K562 (cell line): ENCODE measurements around the gene FPGS. TPM values are rescaled to one million over a fixed set of nuclear protein-coding genes. Genes with fewer than 3 reads are reported as not detected.

Source experiments
- ATAC-seq: fragments of 200-7000 bp; cut with Tn5 transposase; 3 replicates; pipeline ENCODE4 v1.9.1; 2020; ENCODE audit warnings: moderate library complexity
- BruUV-seq: library from RNA; stranded (reverse); fragments of 400-500 nt; replicated peaks from 2 replicates; lab custom pipeline; 2021; lab: Mats Ljungman, UMichigan
- CTCF ChIA-PET: fragments of 300-600 bp; formaldehyde crosslinking; extraction: SDS; loops from one replicate; lab custom pipeline; 2021; ENCODE audit warnings: low intra/inter-chr PET ratio; lab: Yijun Ruan, JAX
- POLR2A ChIA-PET: fragments of 300-600, 350-650 bp; sonication (Branson Sonifier 250); formaldehyde crosslinking; extraction: SDS; loops from one replicate; lab custom pipeline; 2021; ENCODE audit warnings: antibody characterized with exemption, inconsistent platforms; lab: Yijun Ruan, JAX
- DNase-seq, 4 experiments: peaks; one replicate each; pipeline versions ENCODE4 v3.0.0 to v3.0.0-alpha.2; 2011 to 2018; ENCODE audit warnings: low spot score in 3 of 4, mixed read lengths in 3 of 4; ENCODE audit errors: extremely low read depth in 1 of 4
- FAIRE-seq: peaks from 2 replicates; lab custom pipeline; 2011; peaks lifted over from hg19 to GRCh38; lab: Jason Lieb, UNC
- H2AFZ ChIP-seq: 2 replicates; pipeline ENCODE4 v1.6.0; 2011; ENCODE audit warnings: low read depth, low read length, control low read depth, inconsistent platforms
- H3K27ac ChIP-seq: fragments of 200-600 bp; 3 replicates; pipeline ENCODE4 v1.8.0; 2011; ENCODE audit warnings: low read depth, mild to moderate bottlenecking, control low read depth, inconsistent platforms, low read length, moderate library complexity, mixed read lengths; ENCODE audit errors: extremely low read depth
- H3K27me3 ChIP-seq, 2 experiments: fragments of 300-600 bp in 1 of 2; 2 replicates in 1 of 2; 3 replicates in 1 of 2; pipeline versions ENCODE4 v1.6.0 to v1.8.0; 2011; ENCODE audit warnings: inconsistent platforms in 2 of 2, low read length in 2 of 2, mild to moderate bottlenecking in 1 of 2, mixed read lengths in 1 of 2, moderate library complexity in 1 of 2; ENCODE audit not compliant: control insufficient read depth in 2 of 2, insufficient read depth in 2 of 2
- H3K36me3 ChIP-seq: fragments of 300-600 bp; 3 replicates; pipeline ENCODE4 v1.8.0; 2011; ENCODE audit warnings: mild to moderate bottlenecking, low read length, inconsistent platforms; ENCODE audit not compliant: control insufficient read depth, insufficient read depth
- H3K4me1 ChIP-seq, 2 experiments: fragments of 200-600 bp in 1 of 2; replicated peaks in 1 of 2; 2 replicates in 1 of 2; 3 replicates in 1 of 2; pipeline versions ENCODE4 v1.5.1 to v1.8.0; 2011; ENCODE audit warnings: inconsistent platforms in 2 of 2, low read length in 2 of 2, mild to moderate bottlenecking in 1 of 2, mixed read lengths in 1 of 2, moderate library complexity in 1 of 2; ENCODE audit not compliant: control insufficient read depth in 2 of 2, insufficient read depth in 2 of 2
- H3K4me2 ChIP-seq: 2 replicates; pipeline ENCODE4 v1.6.1; 2011; ENCODE audit warnings: low read length, control low read depth, inconsistent platforms, mixed read lengths; ENCODE audit not compliant: insufficient read depth
- H3K4me3 ChIP-seq: fragments of 200-600 bp; sonication (generic), shearing (Covaris generic); 2 replicates; pipeline ENCODE4 v1.5.1; 2016; ENCODE audit warnings: control low read depth, inconsistent platforms
- H3K79me2 ChIP-seq: fragments of 200-600 bp; 3 replicates; pipeline ENCODE4 v1.8.0; 2011; ENCODE audit warnings: low read length, inconsistent platforms; ENCODE audit not compliant: control insufficient read depth, insufficient read depth
- H3K9ac ChIP-seq, 2 experiments: 2 replicates each; pipeline versions ENCODE4 v1.6.0 to v1.6.1; 2011; ENCODE audit warnings: low read depth in 2 of 2, low read length in 2 of 2, control low read depth in 1 of 2, inconsistent platforms in 1 of 2, mild to moderate bottlenecking in 1 of 2, mixed read lengths in 1 of 2; ENCODE audit not compliant: insufficient read depth in 1 of 2
- H3K9me1 ChIP-seq: one replicate; pipeline ENCODE4 v1.6.0; 2011; ENCODE audit warnings: inconsistent platforms, mild to moderate bottlenecking, low read length, moderate library complexity; ENCODE audit not compliant: control insufficient read depth, insufficient read depth
- H3K9me3 ChIP-seq: replicated peaks from 2 replicates; pipeline ENCODE4 v1.5.1; 2011; ENCODE audit warnings: low read depth, low read length, inconsistent platforms; ENCODE audit not compliant: control insufficient read depth, insufficient read depth
- H4K20me1 ChIP-seq: replicated peaks from 2 replicates; pipeline ENCODE4 v1.6.1; 2011; ENCODE audit warnings: low read length, inconsistent platforms, mixed read lengths; ENCODE audit not compliant: control insufficient read depth, insufficient read depth
- CTBP1 ChIP-seq: fragments of 450-650 bp; IDR thresholded peaks from 2 replicates; pipeline ENCODE4 v1.6.1; 2016; ENCODE audit warnings: borderline replicate concordance
- KDM5B ChIP-seq: fragments of 200-600 bp; sonication (generic); IDR thresholded peaks from 2 replicates; pipeline ENCODE4 v1.6.1; 2012; ENCODE audit warnings: low read depth, mild to moderate bottlenecking, moderate library complexity, low read length, control low read depth, inconsistent platforms; ENCODE audit not compliant: insufficient replicate concordance
- MCM5 ChIP-seq: fragments of 450-650 bp; IDR thresholded peaks from 2 replicates; pipeline ENCODE4 v1.6.1; 2016; ENCODE audit warnings: low read depth
- PHB2 ChIP-seq: fragments of 450-650 bp; IDR thresholded peaks from 2 replicates; pipeline ENCODE4 v1.6.1; 2017; ENCODE audit warnings: low read depth
- TCF7L2 ChIP-seq: fragments of 150-350 bp; IDR thresholded peaks from 2 replicates; pipeline ENCODE4 v1.6.1; 2016; ENCODE audit warnings: low read depth, mild to moderate bottlenecking, low read length, moderate library complexity
- ZNF146 ChIP-seq: IDR thresholded peaks from one replicate; pipeline ENCODE4 v1.6.1; 2018; ENCODE audit warnings: missing compliant biosample characterization; ENCODE audit not compliant: unreplicated experiment
- ZNF239 ChIP-seq: fragments of 250-450 bp; sonication (Bioruptor Pico); IDR thresholded peaks from 2 replicates; pipeline ENCODE4 v1.4.0; 2020; ENCODE audit warnings: mild to moderate bottlenecking
- WGBS: fragments of 100-300 bp; shearing (Covaris generic); methylation state at CpG from one replicate; pipeline ENCODE4 v1.1.6; 2016; ENCODE audit warnings: low coverage, mixed read lengths; ENCODE audit not compliant: insufficient coverage; ENCODE audit errors: missing lambda C conversion rate; 5-methylcytosine and 5-hydroxymethylcytosine counted together
- in situ Hi-C: fragments of 300-500 bp; cut with MboI; formaldehyde crosslinking; loops from 4 replicates; pipeline ENCODE4 v1.15.0; 2018; ENCODE audit warnings: inconsistent platforms, mixed read lengths
- intact Hi-C: fragments of 100-400 bp; cut with micrococcal nuclease; formaldehyde crosslinking; loops from 2 replicates; pipeline ENCODE4 v1.14.2; 2022
- polyA plus RNA-seq, 8 experiments: library from polyadenylated mRNA; depleted of rRNA in 4 of 8; stranded (reverse) in 5 of 8; unstranded in 3 of 8; fragments of >200 nt; fragmentation: Nextera tagmentation in 2 of 8; fragmentation: Illumina TruSeq in 1 of 8; extraction: Ambion mirVana in 2 of 8; extraction: Trizol in 1 of 8; gene quantifications; 2 replicates each; pipeline versions ENCODE4 v1.2.1 to v1.2.3, GENCODE V29; 2011 to 2014; ENCODE audit warnings: inconsistent platforms in 1 of 8, missing spikeins in 1 of 8
- total RNA-seq, 7 experiments: library from RNA; depleted of rRNA in 6 of 7; stranded (reverse); fragments of >200 nt in 6 of 7; fragmentation: Illumina TruSeq in 2 of 7; extraction: Trizol in 2 of 7; gene quantifications; 2 replicates each; pipeline versions ENCODE4 v1.2.1 to v1.2.3, GENCODE V29; 2011 to 2021; ENCODE audit warnings: low replicate concordance in 1 of 7
- TF ChIP-seq, protein P1 (sequence below): sonication (generic); formaldehyde crosslinking; IDR thresholded peaks from 2 replicates; pipeline ENCODE4 v1.8.0; 2022; ENCODE audit warnings: mild to moderate bottlenecking, missing genetic modification reagents
- TF ChIP-seq, protein P2 (sequence below), 2 experiments: fragments of 450-650 bp; formaldehyde crosslinking in 1 of 2; IDR thresholded peaks; 2 replicates each; pipeline versions ENCODE4 v1.4.0 to v1.6.1; 2014 to 2020; ENCODE audit warnings: mild to moderate bottlenecking in 2 of 2, borderline replicate concordance in 1 of 2, low read depth in 1 of 2

The FPGS gene
- total and polyA plus RNA-seq, 9 of the 15 experiments (the other 6 are each of a cell fraction or from before 2014, with no cell fraction given) = 0.84 to 86.4 (median 59.2) TPM

DNA sequence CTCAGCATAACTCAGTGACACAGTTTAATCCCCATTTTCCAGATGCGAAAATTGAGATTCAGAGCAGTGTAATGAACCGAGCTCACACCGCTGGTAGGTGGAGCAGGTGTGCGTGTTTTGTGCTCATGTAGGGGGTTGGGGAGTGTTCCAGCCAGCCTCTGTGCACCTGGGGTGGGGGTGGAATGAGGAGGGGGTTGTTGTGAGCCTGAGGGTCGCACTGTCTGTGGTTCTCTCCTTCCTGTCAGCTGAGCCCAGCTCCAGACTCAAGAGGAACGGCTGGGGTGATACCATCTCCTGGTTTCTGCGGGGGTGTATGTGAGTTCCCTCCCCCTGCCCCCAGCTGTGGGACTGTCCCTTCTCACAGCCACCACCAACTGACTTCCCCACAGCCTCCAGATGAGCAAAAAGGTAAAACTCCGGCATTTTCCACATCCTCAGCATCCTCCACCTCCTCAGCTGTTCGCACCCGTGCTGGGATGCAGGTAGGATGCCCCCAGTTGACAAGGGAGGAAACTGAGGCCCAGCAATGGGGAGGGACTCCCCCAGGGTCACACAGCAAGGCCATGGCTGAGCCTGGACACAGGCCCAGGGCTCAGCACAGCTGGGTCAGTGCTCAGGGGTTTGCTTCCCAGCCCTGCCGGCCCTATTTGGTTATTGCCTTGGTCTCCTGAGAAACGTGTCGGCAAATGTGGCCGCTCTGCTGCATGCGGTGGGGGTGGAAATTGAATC lies 26.3 kb upstream of the FPGS start (continued):
- TF ChIP-seq, protein P1, sequence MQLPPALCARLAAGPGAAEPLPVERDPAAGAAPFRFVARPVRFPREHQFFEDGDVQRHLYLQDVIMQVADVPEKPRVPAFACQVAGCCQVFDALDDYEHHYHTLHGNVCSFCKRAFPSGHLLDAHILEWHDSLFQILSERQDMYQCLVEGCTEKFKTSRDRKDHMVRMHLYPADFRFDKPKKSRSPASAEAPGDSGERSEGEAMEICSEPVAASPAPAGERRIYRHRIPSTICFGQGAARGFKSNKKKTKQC (CRISPR knock-in tag) = peak; percentile 59; the same call in 1 of the 2 replicates
- TF ChIP-seq CTBP1 (peak; percentile 46; the same call in 1 of the 2 replicates), TCF7L2 (peak; percentile 98)

DNA sequence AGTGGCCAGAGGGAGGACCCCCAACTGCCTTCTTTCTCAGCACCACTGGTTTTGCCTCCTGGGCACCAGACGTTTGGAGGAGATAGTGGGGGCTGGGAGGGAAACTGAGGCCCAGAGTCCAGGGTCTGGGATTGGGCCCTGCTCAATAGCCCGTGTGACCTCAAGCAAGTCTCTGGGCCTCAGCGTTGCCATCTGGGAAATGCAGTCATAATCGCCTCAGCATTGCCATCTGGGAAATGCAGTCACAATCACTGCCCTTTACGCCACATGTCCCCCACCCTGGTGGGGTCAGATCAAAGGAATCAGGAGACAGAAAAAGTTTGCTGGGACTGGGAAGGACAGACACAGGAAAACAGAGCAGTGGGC lies 25.8 kb upstream of the FPGS start:
- CTCF ChIA-PET = no interaction called here
- no peaks in the 10 kb centered on the region for H3K9me1 ChIP-seq
- H3K9ac ChIP-seq = peak overlapping the region in 1 of 2 experiments; percentile 86; a peak in 2 of 4 replicates
- DNase-seq = no peak
- peaks cover 25 to 41% of the 10 kb centered on the region in 2 experiments for H3K4me1 ChIP-seq
- H3K4me2 ChIP-seq = peak overlapping the region; percentile 54
- H3K27ac ChIP-seq = 0 out of 3 replicates have a peak overlapping the region, but pooled peaks have one; percentile 4
- intact Hi-C loops (no loop called here), in situ Hi-C loops (no loop called here)
- H4K20me1 ChIP-seq = no peaks in the 10 kb centered on the region
- BruUV-seq = TSS peak; percentile 70
- POLR2A ChIA-PET = interaction anchor here (0.6 to 1.0 kb wide), 2 partner anchors 36 to 146 kb away, joined by 3 read pairs; no protein-coding TSS in a partner anchor
- H3K79me2 ChIP-seq = no peaks in the 10 kb centered on the region
- H3K9me3 ChIP-seq = no peaks in the 10 kb centered on the region
- no peak overlapping the region for H3K4me3 ChIP-seq
- ATAC-seq = no peak
- no peaks in the 10 kb centered on the region for H3K27me3 ChIP-seq
- FAIRE-seq = no peak
- WGBS = 53% methylated on average over 5 of the region's 5 CpGs
- H2AFZ ChIP-seq = peak overlapping the region; percentile 93; the same call in 1 of the 2 replicates
- no peaks in the 10 kb centered on the region for H3K36me3 ChIP-seq
- TF ChIP-seq MCM5 (no peak), PHB2 (no peak), ZNF239 (CRISPR knock-in tag) (no peak), KDM5B (no peak), ZNF146 (no peak)
- TF ChIP-seq, protein P2, sequence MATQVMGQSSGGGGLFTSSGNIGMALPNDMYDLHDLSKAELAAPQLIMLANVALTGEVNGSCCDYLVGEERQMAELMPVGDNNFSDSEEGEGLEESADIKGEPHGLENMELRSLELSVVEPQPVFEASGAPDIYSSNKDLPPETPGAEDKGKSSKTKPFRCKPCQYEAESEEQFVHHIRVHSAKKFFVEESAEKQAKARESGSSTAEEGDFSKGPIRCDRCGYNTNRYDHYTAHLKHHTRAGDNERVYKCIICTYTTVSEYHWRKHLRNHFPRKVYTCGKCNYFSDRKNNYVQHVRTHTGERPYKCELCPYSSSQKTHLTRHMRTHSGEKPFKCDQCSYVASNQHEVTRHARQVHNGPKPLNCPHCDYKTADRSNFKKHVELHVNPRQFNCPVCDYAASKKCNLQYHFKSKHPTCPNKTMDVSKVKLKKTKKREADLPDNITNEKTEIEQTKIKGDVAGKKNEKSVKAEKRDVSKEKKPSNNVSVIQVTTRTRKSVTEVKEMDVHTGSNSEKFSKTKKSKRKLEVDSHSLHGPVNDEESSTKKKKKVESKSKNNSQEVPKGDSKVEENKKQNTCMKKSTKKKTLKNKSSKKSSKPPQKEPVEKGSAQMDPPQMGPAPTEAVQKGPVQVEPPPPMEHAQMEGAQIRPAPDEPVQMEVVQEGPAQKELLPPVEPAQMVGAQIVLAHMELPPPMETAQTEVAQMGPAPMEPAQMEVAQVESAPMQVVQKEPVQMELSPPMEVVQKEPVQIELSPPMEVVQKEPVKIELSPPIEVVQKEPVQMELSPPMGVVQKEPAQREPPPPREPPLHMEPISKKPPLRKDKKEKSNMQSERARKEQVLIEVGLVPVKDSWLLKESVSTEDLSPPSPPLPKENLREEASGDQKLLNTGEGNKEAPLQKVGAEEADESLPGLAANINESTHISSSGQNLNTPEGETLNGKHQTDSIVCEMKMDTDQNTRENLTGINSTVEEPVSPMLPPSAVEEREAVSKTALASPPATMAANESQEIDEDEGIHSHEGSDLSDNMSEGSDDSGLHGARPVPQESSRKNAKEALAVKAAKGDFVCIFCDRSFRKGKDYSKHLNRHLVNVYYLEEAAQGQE (IDR thresholded peaks at IDR 0.05; ENCODE audit: borderline replicate concordance) = no peak
- TF ChIP-seq, protein P2 (CRISPR knock-in tag; IDR thresholded peaks at IDR 0.05; ENCODE audit: low read depth) = no peak
